AG04450 (cell line): ENCODE measurements around the gene FMO1. TPM values are rescaled to one million over a fixed set of nuclear protein-coding genes. Genes with fewer than 3 reads are reported as not detected.

Experiments
- CTCF ChIA-PET: fragments of 300-600, 350-600 bp; formaldehyde crosslinking; extraction: SDS; loops from one replicate; lab custom pipeline; 2022; ENCODE audit warnings: antibody characterized with exemption, inconsistent platforms; lab: Charles Lee
- POLR2A ChIA-PET: fragments of 350-600 bp; formaldehyde crosslinking; extraction: SDS; loops from one replicate; lab custom pipeline; 2021; ENCODE audit warnings: antibody characterized with exemption, inconsistent platforms; lab: Yijun Ruan, JAX
- DNase-seq: peaks from one replicate; pipeline ENCODE4 v3.0.0-alpha.2; 2011; ENCODE audit warnings: low read depth, low spot score
- H3K27ac ChIP-seq: one replicate; pipeline ENCODE4 v1.5.1; 2012; ENCODE audit warnings: low read depth, low read length, control low read depth
- H3K27me3 ChIP-seq: one replicate; pipeline ENCODE4 v1.6.0; 2012; ENCODE audit warnings: low read length; ENCODE audit not compliant: control insufficient read depth, insufficient read depth
- H3K4me3 ChIP-seq: 2 replicates; pipeline ENCODE4 v1.5.1; 2011; ENCODE audit warnings: mild to moderate bottlenecking, low read depth, low read length, control low read depth
- H3K9me3 ChIP-seq: 2 replicates; pipeline ENCODE4 v1.5.1; 2012; ENCODE audit warnings: low read length; ENCODE audit not compliant: control insufficient read depth, insufficient read depth
- CTCF ChIP-seq: IDR thresholded peaks from 2 replicates; pipeline ENCODE4 v1.5.1; 2011; ENCODE audit warnings: low read depth, low read length, control low read depth, inconsistent platforms
- polyA plus RNA-seq: library from polyadenylated mRNA; depleted of rRNA; stranded (reverse); fragments of >200 nt; gene quantifications from 2 replicates; pipeline ENCODE4 v1.2.3, GENCODE V29; 2011

The FMO1 gene
- polyA plus RNA-seq, 1 experiment, result not detected

GRCh38 chr1:171248841-171249240 lies 547 bp downstream of the FMO1 start:
- Histone ChIP-seq H3K9me3 (no peaks in the 10 kb centered on the region), H3K4me3 (no peak overlapping the region), H3K27me3 (no peaks in the 10 kb centered on the region), H3K27ac (no peak overlapping the region)
- POLR2A ChIA-PET, result no interaction called here
- no peak for TF ChIP-seq CTCF
- CTCF ChIA-PET, result interaction anchor here (0.7 to 2.6 kb wide), 3 partner anchors 15 to 168 kb away, joined by 3 to 9 read pairs (median 3); partner anchors contain the start of gene FMO4
- DNase-seq, result no peak

GRCh38 chr1:171250263-171250662 lies 2.0 kb downstream of the FMO1 start:
- no peak overlapping the region for H3K4me3 ChIP-seq

GRCh38 chr1:171251042-171251951 lies 3.0 kb downstream of the FMO1 start:
- Histone ChIP-seq H3K9me3 (no peaks in the 10 kb centered on the region), H3K4me3 (peak overlapping the region; percentile 87), H3K27ac (no peak overlapping the region), H3K27me3 (no peaks in the 10 kb centered on the region)
- POLR2A ChIA-PET, result interaction anchor here (0.6 kb wide), 1 partner anchor 477 kb away, joined by 3 read pairs; no protein-coding TSS in a partner anchor
- TF ChIP-seq CTCF, result peak; percentile 77
- no peak for DNase-seq
- CTCF ChIA-PET, result interaction anchor here (0.7 to 2.5 kb wide), 10 partner anchors 12 to 284 kb away, joined by 3 to 23 read pairs (median 4); partner anchors contain the start of gene FMO4

More at GRCh38 chr1:171250263-171250662, 2.0 kb downstream of the FMO1 start:
- Histone ChIP-seq H3K27ac (no peak overlapping the region), H3K27me3 (no peaks in the 10 kb centered on the region), H3K9me3 (no peaks in the 10 kb centered on the region)
- no peak for TF ChIP-seq CTCF
- ChIA-PET CTCF (interaction anchor here (0.6 to 2.6 kb wide), 5 partner anchors 23 to 283 kb away, joined by 3 to 23 read pairs (median 3); partner anchors contain the start of gene FMO4), POLR2A (no interaction called here)
- no peak for DNase-seq

GRCh38 chr1:171251952-171252300 lies 3.6 kb downstream of the FMO1 start:
- Histone ChIP-seq H3K4me3 (peak overlapping the region; percentile 87; the same call in 1 of the 2 replicates), H3K27me3 (no peaks in the 10 kb centered on the region), H3K9me3 (no peaks in the 10 kb centered on the region), H3K27ac (no peak overlapping the region)
- POLR2A ChIA-PET, result no interaction called here
- no peak for TF ChIP-seq CTCF
- no peak for DNase-seq
- CTCF ChIA-PET, result interaction anchor here (0.7 to 2.5 kb wide), 10 partner anchors 11 to 285 kb away, joined by 3 to 23 read pairs (median 4); partner anchors contain the start of gene FMO4

- Histone ChIP-seq H3K9me3 (no peaks in the 10 kb centered on the region), H3K27me3 (peaks cover 4% of the 10 kb centered on the region), H3K27ac (no peak overlapping the region), H3K4me3 (no peak overlapping the region)
- DNase-seq, result no peak
- no peak for TF ChIP-seq CTCF
- ChIA-PET CTCF (interaction anchor here (1.0 to 2.5 kb wide), 4 partner anchors 26 to 61 kb away, joined by 3 to 23 read pairs (median 6); partner anchors contain the start of gene FMO4), POLR2A (no interaction called here)
These were observed 4.2 kb downstream of the FMO1 start for GRCh38 chr1:171252482-171252881.
